ENCODE results near the gene CUBN.

GRCh38 chr10:17169803-17170202 lies 40.2 kb upstream of the CUBN start:
- no peak for TF ChIP-seq ZBTB21 (CRISPR knock-in tag; IDR thresholded peaks at IDR 0.05; ENCODE audit: borderline replicate concordance)
- no peak for TF ChIP-seq SP1 (CRISPR knock-in tag; conservative IDR thresholded peaks at IDR 0.05)
- TF ChIP-seq, protein P1, sequence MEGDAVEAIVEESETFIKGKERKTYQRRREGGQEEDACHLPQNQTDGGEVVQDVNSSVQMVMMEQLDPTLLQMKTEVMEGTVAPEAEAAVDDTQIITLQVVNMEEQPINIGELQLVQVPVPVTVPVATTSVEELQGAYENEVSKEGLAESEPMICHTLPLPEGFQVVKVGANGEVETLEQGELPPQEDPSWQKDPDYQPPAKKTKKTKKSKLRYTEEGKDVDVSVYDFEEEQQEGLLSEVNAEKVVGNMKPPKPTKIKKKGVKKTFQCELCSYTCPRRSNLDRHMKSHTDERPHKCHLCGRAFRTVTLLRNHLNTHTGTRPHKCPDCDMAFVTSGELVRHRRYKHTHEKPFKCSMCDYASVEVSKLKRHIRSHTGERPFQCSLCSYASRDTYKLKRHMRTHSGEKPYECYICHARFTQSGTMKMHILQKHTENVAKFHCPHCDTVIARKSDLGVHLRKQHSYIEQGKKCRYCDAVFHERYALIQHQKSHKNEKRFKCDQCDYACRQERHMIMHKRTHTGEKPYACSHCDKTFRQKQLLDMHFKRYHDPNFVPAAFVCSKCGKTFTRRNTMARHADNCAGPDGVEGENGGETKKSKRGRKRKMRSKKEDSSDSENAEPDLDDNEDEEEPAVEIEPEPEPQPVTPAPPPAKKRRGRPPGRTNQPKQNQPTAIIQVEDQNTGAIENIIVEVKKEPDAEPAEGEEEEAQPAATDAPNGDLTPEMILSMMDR (IDR thresholded peaks at IDR 0.05), result no peak
- no peak for TF ChIP-seq ESRRA (CRISPR knock-in tag; IDR thresholded peaks at IDR 0.05; ENCODE audit: borderline replicate concordance)
- TF ChIP-seq IRF2 (CRISPR knock-in tag; IDR thresholded peaks at IDR 0.05; ENCODE audit: borderline replicate concordance, low read depth), result no peak
- no peak for TF ChIP-seq OVOL2 (CRISPR knock-in tag; IDR thresholded peaks at IDR 0.05; ENCODE audit: borderline replicate concordance)
- no peak for TF ChIP-seq GABPB1 (CRISPR knock-in tag; IDR thresholded peaks at IDR 0.05)
- no peak for TF ChIP-seq ZNF232 (CRISPR knock-in tag; IDR thresholded peaks at IDR 0.05)
- no peak for TF ChIP-seq ZBTB43 (CRISPR knock-in tag; IDR thresholded peaks at IDR 0.05)
- TF ChIP-seq FOXJ3 (CRISPR knock-in tag; IDR thresholded peaks at IDR 0.05; ENCODE audit: borderline replicate concordance), result no peak
- no peak for TF ChIP-seq CDX4 (CRISPR knock-in tag; IDR thresholded peaks at IDR 0.05; ENCODE audit: borderline replicate concordance)

Data from WTC11 (cell line).